K562 (cell line): ENCODE results near the gene GABRR2. TPM values are rescaled to one million over a fixed set of nuclear protein-coding genes. Genes with fewer than 3 reads are reported as not detected.

Experiments used
- ATAC-seq: fragments of 200-7000 bp; cut with Tn5 transposase; 3 replicates; pipeline ENCODE4 v1.9.1; 2020; ENCODE audit warnings: moderate library complexity
- BruUV-seq: library from RNA; stranded (reverse); fragments of 400-500 nt; replicated peaks from 2 replicates; lab custom pipeline; 2021; lab: Mats Ljungman, UMichigan
- CTCF ChIA-PET: fragments of 300-600 bp; formaldehyde crosslinking; extraction: SDS; loops from one replicate; lab custom pipeline; 2021; ENCODE audit warnings: low intra/inter-chr PET ratio; lab: Yijun Ruan, JAX
- POLR2A ChIA-PET: fragments of 300-600, 350-650 bp; sonication (Branson Sonifier 250); formaldehyde crosslinking; extraction: SDS; loops from one replicate; lab custom pipeline; 2021; ENCODE audit warnings: antibody characterized with exemption, inconsistent platforms; lab: Yijun Ruan, JAX
- DNase-seq, 4 experiments: peaks; one replicate each; pipeline versions ENCODE4 v3.0.0 to v3.0.0-alpha.2; 2011 to 2018; ENCODE audit warnings: low spot score in 3 of 4, mixed read lengths in 3 of 4; ENCODE audit errors: extremely low read depth in 1 of 4
- FAIRE-seq: peaks from 2 replicates; lab custom pipeline; 2011; peaks lifted over from hg19 to GRCh38; lab: Jason Lieb, UNC
- H2AFZ ChIP-seq: 2 replicates; pipeline ENCODE4 v1.6.0; 2011; ENCODE audit warnings: low read depth, low read length, control low read depth, inconsistent platforms
- H3K27ac ChIP-seq: fragments of 200-600 bp; 3 replicates; pipeline ENCODE4 v1.8.0; 2011; ENCODE audit warnings: low read depth, mild to moderate bottlenecking, control low read depth, inconsistent platforms, low read length, moderate library complexity, mixed read lengths; ENCODE audit errors: extremely low read depth
- H3K27me3 ChIP-seq, 2 experiments: fragments of 300-600 bp in 1 of 2; 2 replicates in 1 of 2; 3 replicates in 1 of 2; pipeline versions ENCODE4 v1.6.0 to v1.8.0; 2011; ENCODE audit warnings: inconsistent platforms in 2 of 2, low read length in 2 of 2, mild to moderate bottlenecking in 1 of 2, mixed read lengths in 1 of 2, moderate library complexity in 1 of 2; ENCODE audit not compliant: control insufficient read depth in 2 of 2, insufficient read depth in 2 of 2
- H3K36me3 ChIP-seq: fragments of 300-600 bp; 3 replicates; pipeline ENCODE4 v1.8.0; 2011; ENCODE audit warnings: mild to moderate bottlenecking, low read length, inconsistent platforms; ENCODE audit not compliant: control insufficient read depth, insufficient read depth
- H3K4me1 ChIP-seq, 2 experiments: fragments of 200-600 bp in 1 of 2; replicated peaks in 1 of 2; 2 replicates in 1 of 2; 3 replicates in 1 of 2; pipeline versions ENCODE4 v1.5.1 to v1.8.0; 2011; ENCODE audit warnings: inconsistent platforms in 2 of 2, low read length in 2 of 2, mild to moderate bottlenecking in 1 of 2, mixed read lengths in 1 of 2, moderate library complexity in 1 of 2; ENCODE audit not compliant: control insufficient read depth in 2 of 2, insufficient read depth in 2 of 2
- H3K4me2 ChIP-seq: 2 replicates; pipeline ENCODE4 v1.6.1; 2011; ENCODE audit warnings: low read length, control low read depth, inconsistent platforms, mixed read lengths; ENCODE audit not compliant: insufficient read depth
- H3K4me3 ChIP-seq: fragments of 200-600 bp; sonication (generic), shearing (Covaris generic); 2 replicates; pipeline ENCODE4 v1.5.1; 2016; ENCODE audit warnings: control low read depth, inconsistent platforms
- H3K79me2 ChIP-seq: fragments of 200-600 bp; 3 replicates; pipeline ENCODE4 v1.8.0; 2011; ENCODE audit warnings: low read length, inconsistent platforms; ENCODE audit not compliant: control insufficient read depth, insufficient read depth
- H3K9ac ChIP-seq, 2 experiments: 2 replicates each; pipeline versions ENCODE4 v1.6.0 to v1.6.1; 2011; ENCODE audit warnings: low read depth in 2 of 2, low read length in 2 of 2, control low read depth in 1 of 2, inconsistent platforms in 1 of 2, mild to moderate bottlenecking in 1 of 2, mixed read lengths in 1 of 2; ENCODE audit not compliant: insufficient read depth in 1 of 2
- H3K9me1 ChIP-seq: one replicate; pipeline ENCODE4 v1.6.0; 2011; ENCODE audit warnings: inconsistent platforms, mild to moderate bottlenecking, low read length, moderate library complexity; ENCODE audit not compliant: control insufficient read depth, insufficient read depth
- H3K9me3 ChIP-seq: replicated peaks from 2 replicates; pipeline ENCODE4 v1.5.1; 2011; ENCODE audit warnings: low read depth, low read length, inconsistent platforms; ENCODE audit not compliant: control insufficient read depth, insufficient read depth
- H4K20me1 ChIP-seq: replicated peaks from 2 replicates; pipeline ENCODE4 v1.6.1; 2011; ENCODE audit warnings: low read length, inconsistent platforms, mixed read lengths; ENCODE audit not compliant: control insufficient read depth, insufficient read depth
- ATF1 ChIP-seq, 2 experiments: fragments of 450-650 bp in 1 of 2; IDR thresholded peaks; 2 replicates each; pipeline ENCODE4 v1.6.1; 2016; ENCODE audit warnings: missing compliant biosample characterization in 1 of 2, missing genetic modification characterization in 1 of 2
- ATF7 ChIP-seq: fragments of 450-650 bp; IDR thresholded peaks from 2 replicates; pipeline ENCODE4 v1.7.1; 2014; ENCODE audit warnings: mild to moderate bottlenecking, moderate library complexity
- CREM ChIP-seq: IDR thresholded peaks from 2 replicates; pipeline ENCODE4 v1.6.1; 2014; ENCODE audit warnings: antibody characterized with exemption, low read depth
- CTBP1 ChIP-seq: fragments of 450-650 bp; IDR thresholded peaks from 2 replicates; pipeline ENCODE4 v1.6.1; 2016; ENCODE audit warnings: borderline replicate concordance
- EP300 ChIP-seq: IDR thresholded peaks from 2 replicates; pipeline ENCODE4 v1.6.1; 2012; ENCODE audit warnings: low read length, improper control_type of control experiment
- ETV6 ChIP-seq, 3 experiments: fragments of 150-350 bp in 1 of 3; sonication (generic) in 1 of 3; formaldehyde crosslinking in 1 of 3; IDR thresholded peaks; 2 replicates each; pipeline versions ENCODE4 v1.6.1 to v1.8.0; 2014 to 2022; ENCODE audit warnings: borderline replicate concordance in 2 of 3, low read depth in 2 of 3, antibody characterized with exemption in 1 of 3, low read length in 1 of 3, mild to moderate bottlenecking in 1 of 3, missing genetic modification reagents in 1 of 3
- MIER1 ChIP-seq: fragments of 450-650 bp; IDR thresholded peaks from 2 replicates; pipeline ENCODE4 v1.6.1; 2016; ENCODE audit warnings: antibody characterized with exemption, mild to moderate bottlenecking, low read depth
- RAD21 ChIP-seq, 2 experiments: fragments of 250-450 bp in 1 of 2; fragments of 450-650 bp in 1 of 2; sonication (Bioruptor Pico) in 1 of 2; formaldehyde crosslinking in 1 of 2; IDR thresholded peaks in 1 of 2; conservative IDR thresholded peaks in 1 of 2; 2 replicates each; pipeline versions ENCODE4 v1.4.0 to v1.8.0; 2020 to 2022; ENCODE audit warnings: mild to moderate bottlenecking in 2 of 2, moderate library complexity in 1 of 2
- SNAPC5 ChIP-seq: fragments of 250-450 bp; sonication (Bioruptor Pico); IDR thresholded peaks from 2 replicates; pipeline ENCODE4 v1.8.0; 2021; ENCODE audit warnings: moderate library complexity, mild to moderate bottlenecking, inconsistent platforms
- TCFL5 ChIP-seq: fragments of 250-450 bp; sonication (Bioruptor Pico); conservative IDR thresholded peaks from 2 replicates; pipeline ENCODE4 v1.6.1; 2021; ENCODE audit warnings: mild to moderate bottlenecking, moderate library complexity, matching md5 sums
- ZNF224 ChIP-seq: sonication (generic); formaldehyde crosslinking; IDR thresholded peaks from 2 replicates; pipeline ENCODE4 v1.8.0; 2022; ENCODE audit warnings: mild to moderate bottlenecking, missing genetic modification reagents
- ZNF280B ChIP-seq: fragments of 250-450 bp; sonication (Bioruptor Pico); IDR thresholded peaks from 2 replicates; pipeline ENCODE4 v1.5.1; 2021; ENCODE audit warnings: mild to moderate bottlenecking
- ZNF589 ChIP-seq: fragments of 200-800 bp; sonication (Bioruptor generic); IDR thresholded peaks from 2 replicates; pipeline ENCODE4 v1.6.1; 2016; ENCODE audit warnings: low read depth, missing genetic modification characterization, missing compliant biosample characterization
- ZNF75A ChIP-seq: fragments of 450-650 bp; formaldehyde crosslinking; IDR thresholded peaks from 2 replicates; pipeline ENCODE4 v1.4.0; 2020; ENCODE audit warnings: mild to moderate bottlenecking
- WGBS: fragments of 100-300 bp; shearing (Covaris generic); methylation state at CpG from one replicate; pipeline ENCODE4 v1.1.6; 2016; ENCODE audit warnings: low coverage, mixed read lengths; ENCODE audit not compliant: insufficient coverage; ENCODE audit errors: missing lambda C conversion rate; 5-methylcytosine and 5-hydroxymethylcytosine counted together
- in situ Hi-C: fragments of 300-500 bp; cut with MboI; formaldehyde crosslinking; loops from 4 replicates; pipeline ENCODE4 v1.15.0; 2018; ENCODE audit warnings: inconsistent platforms, mixed read lengths
- intact Hi-C: fragments of 100-400 bp; cut with micrococcal nuclease; formaldehyde crosslinking; loops from 2 replicates; pipeline ENCODE4 v1.14.2; 2022
- polyA plus RNA-seq, 8 experiments: library from polyadenylated mRNA; depleted of rRNA in 4 of 8; stranded (reverse) in 5 of 8; unstranded in 3 of 8; fragments of >200 nt; fragmentation: Nextera tagmentation in 2 of 8; fragmentation: Illumina TruSeq in 1 of 8; extraction: Ambion mirVana in 2 of 8; extraction: Trizol in 1 of 8; gene quantifications; 2 replicates each; pipeline versions ENCODE4 v1.2.1 to v1.2.3, GENCODE V29; 2011 to 2014; ENCODE audit warnings: inconsistent platforms in 1 of 8, missing spikeins in 1 of 8
- total RNA-seq, 7 experiments: library from RNA; depleted of rRNA in 6 of 7; stranded (reverse); fragments of >200 nt in 6 of 7; fragmentation: Illumina TruSeq in 2 of 7; extraction: Trizol in 2 of 7; gene quantifications; 2 replicates each; pipeline versions ENCODE4 v1.2.1 to v1.2.3, GENCODE V29; 2011 to 2021; ENCODE audit warnings: low replicate concordance in 1 of 7
- TF ChIP-seq, protein P1 (sequence below): fragments of 200-800 bp; sonication (Bioruptor generic); IDR thresholded peaks from 2 replicates; pipeline ENCODE4 v1.6.1; 2017; ENCODE audit warnings: missing genetic modification characterization, missing compliant biosample characterization
- TF ChIP-seq, protein P2 (sequence below): sonication (generic); formaldehyde crosslinking; IDR thresholded peaks from 2 replicates; pipeline ENCODE4 v1.8.1; 2022; ENCODE audit warnings: missing genetic modification reagents

The GABRR2 gene
- total and polyA plus RNA-seq, 9 of the 15 experiments (the other 6 are each of a cell fraction or from before 2014, with no cell fraction given), result 0.09 to 0.13 (median 0.10) TPM; not detected in 6

DNA sequence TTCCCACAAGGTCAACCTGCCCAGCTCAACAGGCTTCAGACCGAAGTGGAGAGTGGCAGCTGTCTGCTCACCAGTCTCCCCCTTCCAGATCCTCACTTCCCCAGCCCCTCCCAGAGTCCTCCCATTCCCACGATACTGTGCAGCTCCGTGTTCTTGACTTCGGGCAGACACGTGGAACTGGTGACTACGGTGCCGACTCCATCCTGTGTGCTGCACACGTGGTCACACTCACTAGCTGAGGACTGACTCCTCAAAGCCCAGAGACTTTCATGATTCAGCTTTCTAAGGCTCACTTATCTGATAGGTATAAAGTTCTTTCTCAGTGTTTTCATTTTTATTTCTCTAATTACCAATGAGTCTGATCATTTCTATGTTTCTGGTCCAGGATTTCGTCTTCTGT, 32.4 kb downstream of the GABRR2 start (continued):
- TF ChIP-seq, protein P1, sequence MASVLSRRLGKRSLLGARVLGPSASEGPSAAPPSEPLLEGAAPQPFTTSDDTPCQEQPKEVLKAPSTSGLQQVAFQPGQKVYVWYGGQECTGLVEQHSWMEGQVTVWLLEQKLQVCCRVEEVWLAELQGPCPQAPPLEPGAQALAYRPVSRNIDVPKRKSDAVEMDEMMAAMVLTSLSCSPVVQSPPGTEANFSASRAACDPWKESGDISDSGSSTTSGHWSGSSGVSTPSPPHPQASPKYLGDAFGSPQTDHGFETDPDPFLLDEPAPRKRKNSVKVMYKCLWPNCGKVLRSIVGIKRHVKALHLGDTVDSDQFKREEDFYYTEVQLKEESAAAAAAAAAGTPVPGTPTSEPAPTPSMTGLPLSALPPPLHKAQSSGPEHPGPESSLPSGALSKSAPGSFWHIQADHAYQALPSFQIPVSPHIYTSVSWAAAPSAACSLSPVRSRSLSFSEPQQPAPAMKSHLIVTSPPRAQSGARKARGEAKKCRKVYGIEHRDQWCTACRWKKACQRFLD (CRISPR knock-in tag), result no peak

DNA sequence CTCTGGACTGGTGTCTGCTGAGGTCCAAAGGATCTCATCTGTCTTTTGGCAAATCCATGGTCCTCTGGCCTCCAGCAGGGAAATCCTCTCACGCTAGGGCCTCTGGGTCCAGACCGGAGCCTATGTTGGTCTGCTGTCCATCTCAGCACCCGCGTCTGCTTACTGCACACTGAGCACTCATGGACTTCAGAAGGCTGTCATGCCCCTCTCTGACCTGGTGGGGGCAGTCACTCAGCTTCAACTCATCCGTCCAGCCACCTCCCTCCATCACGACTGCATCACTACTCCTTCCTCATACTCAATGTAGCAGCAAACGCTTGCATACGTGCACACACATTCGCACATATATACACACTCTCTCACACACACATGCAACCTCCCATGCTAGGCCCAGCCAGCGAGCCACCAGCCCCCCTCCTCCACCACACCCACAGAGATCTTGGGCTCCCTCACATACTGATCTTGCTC, 33.3 kb downstream of the GABRR2 start:
- H3K4me2 ChIP-seq, result no peak overlapping the region
- ATAC-seq (peak; percentile 99), DNase-seq (peak; percentile 75 to 79 (median 77)), FAIRE-seq (peak; percentile 91)
- H3K9ac ChIP-seq, result no peak overlapping the region
- H3K36me3 ChIP-seq, result no peaks in the 10 kb centered on the region
- ChIA-PET POLR2A (interaction anchor here (0.6 kb wide), 3 partner anchors 10 to 984 kb away, joined by 3 read pairs; no protein-coding TSS in a partner anchor), CTCF (no interaction called here)
- H3K27ac ChIP-seq, result no peak overlapping the region
- no peak overlapping the region for H2AFZ ChIP-seq
- no peaks in the 10 kb centered on the region for H3K79me2 ChIP-seq
- H3K4me1 ChIP-seq, result no peaks in the 10 kb centered on the region
- intact Hi-C loops (no loop called here), in situ Hi-C loops (no loop called here)
- no peaks in the 10 kb centered on the region for H3K9me3 ChIP-seq
- 0 out of 2 replicates have a peak, but pooled peaks cover 4% of the 10 kb centered on the region for H4K20me1 ChIP-seq
- H3K27me3 ChIP-seq, result peaks cover 45 to 54% of the 10 kb centered on the region in 2 experiments
- H3K4me3 ChIP-seq, result no peak overlapping the region
- under 1% methylated on average over 10 of the region's 10 CpGs for WGBS
- H3K9me1 ChIP-seq, result no peaks in the 10 kb centered on the region
- no TSS peak for BruUV-seq
- TF ChIP-seq SNAPC5, result no peak
- TF ChIP-seq ZNF589 (CRISPR knock-in tag), result no peak
- no peak for TF ChIP-seq ZNF75A (CRISPR knock-in tag)
- no peak for TF ChIP-seq ATF1 (CRISPR knock-in tag; IDR thresholded peaks at IDR 0.05)
- no peak for TF ChIP-seq ATF1 (tag; IDR thresholded peaks at IDR 0.05)
- TF ChIP-seq EP300, result no peak
- TF ChIP-seq ETV6 (IDR thresholded peaks at IDR 0.05; ENCODE audit: borderline replicate concordance in 1 of 2, low read depth in 2 of 2, low read length in 1 of 2), result no peak
- TF ChIP-seq ETV6 (CRISPR knock-in tag; IDR thresholded peaks at IDR 0.05; ENCODE audit: borderline replicate concordance), result no peak
- peak; percentile 35; the same call in 1 of the 2 replicates for TF ChIP-seq CREM
- no peak for TF ChIP-seq TCFL5 (CRISPR knock-in tag)
- peak; percentile 78 for TF ChIP-seq MIER1
- TF ChIP-seq ZNF224 (CRISPR knock-in tag), result no peak
- TF ChIP-seq, protein P2, sequence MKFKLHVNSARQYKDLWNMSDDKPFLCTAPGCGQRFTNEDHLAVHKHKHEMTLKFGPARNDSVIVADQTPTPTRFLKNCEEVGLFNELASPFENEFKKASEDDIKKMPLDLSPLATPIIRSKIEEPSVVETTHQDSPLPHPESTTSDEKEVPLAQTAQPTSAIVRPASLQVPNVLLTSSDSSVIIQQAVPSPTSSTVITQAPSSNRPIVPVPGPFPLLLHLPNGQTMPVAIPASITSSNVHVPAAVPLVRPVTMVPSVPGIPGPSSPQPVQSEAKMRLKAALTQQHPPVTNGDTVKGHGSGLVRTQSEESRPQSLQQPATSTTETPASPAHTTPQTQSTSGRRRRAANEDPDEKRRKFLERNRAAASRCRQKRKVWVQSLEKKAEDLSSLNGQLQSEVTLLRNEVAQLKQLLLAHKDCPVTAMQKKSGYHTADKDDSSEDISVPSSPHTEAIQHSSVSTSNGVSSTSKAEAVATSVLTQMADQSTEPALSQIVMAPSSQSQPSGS (CRISPR knock-in tag), result no peak
- peak; percentile 29; the same call in 1 of the 2 replicates for TF ChIP-seq CTBP1
- TF ChIP-seq RAD21 (CRISPR knock-in tag; conservative IDR thresholded peaks at IDR 0.05 in 1 of 2, IDR thresholded peaks at IDR 0.05 in 1 of 2), result peak; percentile 30 to 63; a peak in 3 of 4 replicates
- no peak for TF ChIP-seq ATF7
- TF ChIP-seq ZNF280B (CRISPR knock-in tag), result no peak
